Kidney (tissue), 14 donors: Measurements from ENCODE around the gene F2RL3. TPM values are rescaled to one million over a fixed set of nuclear protein-coding genes. Genes with fewer than 3 reads are reported as not detected.

Experiments used
- DNase-seq, 5 donors: peaks; one replicate each; pipeline ENCODE4 v3.0.0-alpha.2; 2013 to 2020
- FAIRE-seq: peaks from 2 replicates; lab custom pipeline; 2012; peaks lifted over from hg19 to GRCh38; lab: Jason Lieb, UNC
- H3K27ac ChIP-seq, 2 donors: one replicate each; pipeline ENCODE4 v1.7.0; 2013; ENCODE audit warnings: low read depth in 2 of 2, low read length in 2 of 2, inconsistent platforms in 1 of 2
- H3K27me3 ChIP-seq: one replicate; pipeline ENCODE4 v1.7.1; 2013; ENCODE audit warnings: low read length, inconsistent platforms; ENCODE audit not compliant: control insufficient read depth, insufficient read depth
- H3K36me3 ChIP-seq, 3 donors: one replicate each; pipeline versions ENCODE4 v1.7.0 to v1.7.1; 2013; ENCODE audit warnings: low read length in 3 of 3, control low read depth in 1 of 3, inconsistent platforms in 1 of 3; ENCODE audit not compliant: insufficient read depth in 3 of 3, control insufficient read depth in 2 of 3
- H3K4me1 ChIP-seq, 3 donors: one replicate each; pipeline versions ENCODE4 v1.7.0 to v1.7.1; 2013; ENCODE audit warnings: low read length in 3 of 3, inconsistent platforms in 1 of 3, low read depth in 1 of 3; ENCODE audit not compliant: control insufficient read depth in 2 of 3, insufficient read depth in 2 of 3
- H3K4me3 ChIP-seq, 3 donors: one replicate each; pipeline versions ENCODE4 v1.7.0 to v1.8.1; 2013; ENCODE audit warnings: low read length in 3 of 3, control low read depth in 1 of 3, inconsistent platforms in 1 of 3
- H3K9ac ChIP-seq, 3 donors: one replicate each; pipeline versions ENCODE4 v1.7.0 to v1.7.1; 2013; ENCODE audit warnings: low read length in 3 of 3, control low read depth in 1 of 3, inconsistent platforms in 1 of 3
- H3K9me3 ChIP-seq, 3 donors: one replicate each; pipeline versions ENCODE4 v1.7.0 to v1.7.1; 2013; ENCODE audit warnings: low read length in 3 of 3, control low read depth in 1 of 3, inconsistent platforms in 1 of 3; ENCODE audit not compliant: control insufficient read depth in 2 of 3, insufficient read depth in 1 of 3
- intact Hi-C: fragments of 100-400 bp; cut with DNase I; formaldehyde crosslinking; loops from one replicate; pipeline ENCODE4 v1.11.1; 2022
- polyA plus RNA-seq: library from polyadenylated mRNA; stranded (reverse); fragments of 350-450 nt; fragmentation: Illumina TruSeq; extraction: RNeasy Lipid Tissue Mini Kit (QIAGEN cat#74804); gene quantifications from one replicate; pipeline ENCODE4 v1.2.3, GENCODE V29; 2014; ENCODE audit warnings: low read depth, low replicate concordance; ENCODE audit not compliant: insufficient read depth
- total RNA-seq: library from RNA; stranded (reverse); fragmentation: NEBNext Ultra II Directional; extraction: Animal tissue kit (Norgen Biotek cat#: 25700); gene quantifications from one replicate; pipeline ENCODE4 v1.2.1, GENCODE V29; 2021
- TF ChIP-seq, protein P1 (sequence below): IDR thresholded peaks from 3 replicates; pipeline ENCODE4 v1.5.1; 2012; ENCODE audit warnings: mild to moderate bottlenecking, moderate library complexity, borderline replicate concordance; ENCODE audit not compliant: insufficient read depth; ENCODE audit errors: extremely low read depth
- donor health status: control.
- donor health status: control.
- donor health status: control.
- donor health status: control.
- donor health status: control.
- donor health status: DM: yes; HTN: yes; CAD: no.
- donor health status: Normal renal cell carcinoma (clear cell type).

F2RL3 gene
- total and polyA plus RNA-seq, 2 donors from 2014 or later, result 1.4 to 3.2 TPM

DNA sequence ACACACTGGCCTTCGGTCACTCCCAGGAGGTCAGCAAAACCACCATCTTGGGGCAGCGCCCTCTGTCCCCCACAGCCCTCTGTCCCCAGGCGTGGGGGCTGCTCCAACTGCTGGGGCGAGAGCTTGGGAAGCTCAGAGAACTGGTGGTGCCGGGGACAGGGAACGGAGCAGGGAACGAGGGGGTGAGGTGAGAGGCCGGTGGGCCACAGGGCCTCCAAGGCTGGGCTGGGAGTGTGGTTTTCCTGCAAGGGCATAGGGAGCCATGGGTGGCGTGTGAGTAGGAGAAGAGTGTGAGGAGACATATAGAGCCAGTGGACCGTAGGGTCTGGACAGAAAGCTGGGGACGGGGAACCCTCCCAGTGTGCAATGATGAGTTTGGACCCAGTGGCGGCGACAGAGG lies 34.1 kb downstream of the F2RL3 start:
- peak in 1 of 5 donors; percentile 68 for DNase-seq
- TF ChIP-seq, protein P1, sequence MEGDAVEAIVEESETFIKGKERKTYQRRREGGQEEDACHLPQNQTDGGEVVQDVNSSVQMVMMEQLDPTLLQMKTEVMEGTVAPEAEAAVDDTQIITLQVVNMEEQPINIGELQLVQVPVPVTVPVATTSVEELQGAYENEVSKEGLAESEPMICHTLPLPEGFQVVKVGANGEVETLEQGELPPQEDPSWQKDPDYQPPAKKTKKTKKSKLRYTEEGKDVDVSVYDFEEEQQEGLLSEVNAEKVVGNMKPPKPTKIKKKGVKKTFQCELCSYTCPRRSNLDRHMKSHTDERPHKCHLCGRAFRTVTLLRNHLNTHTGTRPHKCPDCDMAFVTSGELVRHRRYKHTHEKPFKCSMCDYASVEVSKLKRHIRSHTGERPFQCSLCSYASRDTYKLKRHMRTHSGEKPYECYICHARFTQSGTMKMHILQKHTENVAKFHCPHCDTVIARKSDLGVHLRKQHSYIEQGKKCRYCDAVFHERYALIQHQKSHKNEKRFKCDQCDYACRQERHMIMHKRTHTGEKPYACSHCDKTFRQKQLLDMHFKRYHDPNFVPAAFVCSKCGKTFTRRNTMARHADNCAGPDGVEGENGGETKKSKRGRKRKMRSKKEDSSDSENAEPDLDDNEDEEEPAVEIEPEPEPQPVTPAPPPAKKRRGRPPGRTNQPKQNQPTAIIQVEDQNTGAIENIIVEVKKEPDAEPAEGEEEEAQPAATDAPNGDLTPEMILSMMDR, result no peak
- FAIRE-seq, result no peak
- H3K27ac ChIP-seq, result no peak overlapping the region
- intact Hi-C loops, result no loop called here
- H3K4me1 ChIP-seq, result no peaks in the 10 kb centered on the region
- H3K36me3 ChIP-seq, result no peaks in the 10 kb centered on the region
- peaks cover 0 to 4% (median 0%) of the 10 kb centered on the region in 3 donors for H3K9me3 ChIP-seq
- no peaks in the 10 kb centered on the region for H3K27me3 ChIP-seq
- H3K9ac ChIP-seq, result no peak overlapping the region
- no peak overlapping the region for H3K4me3 ChIP-seq

DNA sequence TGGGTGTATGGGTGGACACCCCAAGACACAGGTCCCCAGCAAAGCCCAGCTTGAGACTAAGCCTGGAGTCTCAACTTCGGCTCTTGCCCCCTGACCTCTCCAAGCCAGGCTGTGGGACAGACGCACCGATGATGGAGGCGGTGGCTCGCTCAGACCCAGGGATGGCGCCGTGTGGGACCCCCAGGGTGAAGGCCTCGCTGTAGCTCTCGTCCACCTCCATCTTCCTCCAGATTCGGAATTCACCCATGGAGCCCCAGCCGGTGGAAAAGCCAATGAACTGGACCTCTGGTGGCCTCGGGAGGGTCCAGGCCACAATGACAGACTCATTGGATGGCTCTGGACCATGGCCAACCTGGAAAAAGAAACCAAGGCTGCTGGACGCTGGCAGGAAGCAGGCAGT lies 39.1 kb downstream of the F2RL3 start:
- DNase-seq (peak in 1 of 5 donors; percentile 24), FAIRE-seq (no peak)
- intact Hi-C loops, result no loop called here

DNA sequence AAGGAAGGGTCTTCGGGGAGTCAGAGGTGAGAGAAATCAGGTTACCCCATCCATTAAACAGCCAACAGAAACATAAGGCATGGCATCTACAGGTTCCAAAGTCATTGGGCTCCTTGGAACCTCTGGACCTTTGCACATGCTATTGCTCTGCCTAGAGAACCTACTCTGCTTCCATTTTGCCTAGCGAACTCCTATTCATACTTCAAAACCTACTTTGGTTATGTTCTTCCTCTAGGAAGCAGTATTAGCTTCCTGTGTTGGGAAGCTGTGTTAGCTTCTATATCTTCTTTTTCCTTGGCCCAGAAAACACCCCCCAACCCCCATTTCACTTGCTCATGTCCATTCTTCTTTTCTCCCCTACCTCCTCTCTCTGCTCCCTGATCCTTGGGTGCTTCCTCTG lies 39.6 kb downstream of the F2RL3 start:
- H3K4me3 ChIP-seq, result no peak overlapping the region
- intact Hi-C loops, result no loop called here
- H3K36me3 ChIP-seq, result no peaks in the 10 kb centered on the region
- H3K9me3 ChIP-seq, result peaks cover 0 to under 1% (median 0%) of the 10 kb centered on the region in 3 donors
- no peak overlapping the region for H3K9ac ChIP-seq
- TF ChIP-seq, protein P1, result no peak
- no peak overlapping the region for H3K27ac ChIP-seq
- H3K4me1 ChIP-seq, result no peaks in the 10 kb centered on the region
- no peak for FAIRE-seq
- no peaks in the 10 kb centered on the region for H3K27me3 ChIP-seq
- no peak for DNase-seq

More for the DNA sequence above, 39.1 kb downstream of the F2RL3 start:
- Histone ChIP-seq H3K27me3 (no peaks in the 10 kb centered on the region), H3K36me3 (no peaks in the 10 kb centered on the region), H3K4me3 (no peak overlapping the region), H3K4me1 (no peaks in the 10 kb centered on the region), H3K27ac (no peak overlapping the region), H3K9ac (no peak overlapping the region), H3K9me3 (no peaks in the 10 kb centered on the region)
- TF ChIP-seq, protein P1, result no peak

DNA sequence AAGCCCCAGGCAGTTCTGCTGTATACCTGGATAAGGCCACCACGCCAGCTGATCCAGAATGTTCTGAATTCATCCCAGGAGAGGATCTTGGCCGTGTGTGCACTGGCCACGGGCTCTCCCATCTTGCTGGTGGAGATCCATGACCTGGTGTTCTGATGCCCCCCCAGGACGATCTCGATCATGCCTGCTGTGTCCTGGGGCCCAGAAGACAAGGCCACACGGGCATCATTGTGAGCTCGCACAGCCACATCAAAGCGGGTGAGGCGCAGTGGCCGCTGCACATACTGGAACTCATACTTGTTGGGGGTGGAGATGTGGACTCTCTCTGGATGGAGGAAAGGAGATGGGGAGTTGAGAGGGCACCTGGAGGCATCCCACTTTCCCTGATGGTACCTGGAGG lies 40.1 kb downstream of the F2RL3 start:
- no peaks in the 10 kb centered on the region for H3K27me3 ChIP-seq
- no peaks in the 10 kb centered on the region for H3K36me3 ChIP-seq
- no peak overlapping the region for H3K9ac ChIP-seq
- TF ChIP-seq, protein P1, result no peak
- FAIRE-seq (no peak), DNase-seq (peak in 1 of 5 donors; percentile 15)
- no peak overlapping the region for H3K27ac ChIP-seq
- H3K9me3 ChIP-seq, result peaks cover 0 to 3% (median 0%) of the 10 kb centered on the region in 3 donors
- H3K4me1 ChIP-seq, result no peaks in the 10 kb centered on the region
- no peak overlapping the region for H3K4me3 ChIP-seq
- intact Hi-C loops, result no loop called here
